ENCODE measurements around the gene C6orf163. TPM values are rescaled to one million over a fixed set of nuclear protein-coding genes. Genes with fewer than 3 reads are reported as not detected.

C6orf163 gene
- total RNA-seq, 1 donor from 2014 or later: 0.71 TPM

DNA sequence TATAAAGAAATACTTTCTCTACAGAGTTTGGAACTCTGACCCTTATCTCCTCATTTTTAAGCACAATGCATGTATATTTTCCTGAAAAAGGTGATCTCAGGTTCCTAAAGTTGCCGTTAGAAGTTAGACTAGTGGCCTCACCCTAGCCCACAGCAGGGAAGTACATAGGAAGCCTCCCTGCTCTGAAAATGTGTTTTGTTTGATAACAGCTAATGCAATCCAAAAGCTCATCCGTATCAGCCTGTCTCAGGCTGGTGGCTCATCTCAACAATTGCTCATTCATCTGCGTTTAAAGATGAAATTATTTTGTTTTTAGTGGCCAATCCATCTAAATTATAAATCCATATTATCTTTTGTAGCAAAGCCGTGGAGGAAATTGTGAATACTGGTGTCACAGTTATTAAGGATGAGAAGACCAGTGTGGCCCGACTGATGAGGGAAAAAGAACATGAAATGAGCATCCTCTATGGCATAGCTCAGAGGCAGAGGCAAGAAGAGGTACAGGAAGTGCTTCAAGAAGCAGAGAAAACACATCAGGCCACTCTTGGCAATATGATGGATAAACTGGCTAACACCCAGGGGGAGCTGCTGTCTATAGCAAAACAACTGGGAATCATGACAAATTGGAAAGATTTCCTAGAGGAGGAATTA, 20.1 kb downstream of the C6orf163 start:
- no peak overlapping the region for H3K4me3 ChIP-seq (ENCODE audit: low read depth, low read length)
- TF ChIP-seq CTCF (IDR thresholded peaks at IDR 0.05; ENCODE audit: insufficient read depth, low read length, poor library complexity, severe bottlenecking): no peak
- no peaks in the 10 kb centered on the region for H3K27me3 ChIP-seq (ENCODE audit: control insufficient read depth, insufficient read depth, low read length)
- no peak for DNase-seq (ENCODE audit: low read depth)
- no peaks in the 10 kb centered on the region for H3K36me3 ChIP-seq (ENCODE audit: control insufficient read depth, insufficient read depth, low read length)

DNA sequence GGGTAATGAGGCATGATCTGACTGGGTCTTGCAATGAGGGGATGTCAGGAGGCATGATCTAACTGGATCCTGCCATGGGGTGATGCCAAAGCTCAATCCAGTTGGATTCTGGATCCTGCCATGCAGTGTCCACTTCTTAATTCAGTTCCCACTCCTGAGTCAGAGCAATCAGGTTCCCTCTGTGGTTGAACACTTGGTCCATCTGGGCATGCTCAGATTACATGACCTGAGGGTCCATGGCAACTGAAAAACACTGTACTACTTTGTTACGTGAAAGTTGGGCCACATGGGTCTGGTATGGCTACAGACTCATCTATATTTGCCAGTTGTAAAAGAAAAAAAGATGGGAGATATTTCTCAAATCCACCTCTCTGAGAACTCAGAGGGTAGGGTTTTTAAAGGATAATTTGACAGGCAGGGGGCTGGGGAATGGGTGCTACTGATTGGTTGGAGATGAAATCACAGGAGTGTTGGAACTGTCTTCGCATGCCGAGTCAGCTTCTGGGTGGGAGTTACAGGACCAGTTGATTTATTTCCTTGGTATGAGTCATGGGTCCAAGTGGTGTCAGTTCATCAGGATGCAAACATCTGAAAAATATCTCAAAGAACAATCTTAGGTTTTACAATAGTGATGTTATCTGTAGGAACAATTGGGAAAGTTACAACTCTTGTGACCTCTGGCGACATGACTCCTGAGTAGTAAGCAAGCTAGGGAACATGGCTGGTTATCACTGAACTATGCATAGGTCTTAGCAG, 21.6 kb downstream of the C6orf163 start:
- Histone ChIP-seq H3K4me3 (ENCODE audit: low read depth, low read length) (no peak overlapping the region), H3K36me3 (ENCODE audit: control insufficient read depth, insufficient read depth, low read length) (no peaks in the 10 kb centered on the region), H3K27me3 (ENCODE audit: control insufficient read depth, insufficient read depth, low read length) (no peaks in the 10 kb centered on the region)
- no peak for TF ChIP-seq CTCF (IDR thresholded peaks at IDR 0.05; ENCODE audit: insufficient read depth, low read length, poor library complexity, severe bottlenecking)
- no peak for DNase-seq (ENCODE audit: low read depth)

GRCh38 chr6:87366899-87367298, 22.3 kb downstream of the C6orf163 start:
- no peaks in the 10 kb centered on the region for H3K36me3 ChIP-seq (ENCODE audit: control insufficient read depth, insufficient read depth, low read length)
- TF ChIP-seq CTCF (IDR thresholded peaks at IDR 0.05; ENCODE audit: insufficient read depth, low read length, poor library complexity, severe bottlenecking): no peak
- no peak for DNase-seq (ENCODE audit: low read depth)
- no peak overlapping the region for H3K4me3 ChIP-seq (ENCODE audit: low read depth, low read length)
- no peaks in the 10 kb centered on the region for H3K27me3 ChIP-seq (ENCODE audit: control insufficient read depth, insufficient read depth, low read length)

GRCh38 chr6:87373377-87373776, 28.8 kb downstream of the C6orf163 start:
- TF ChIP-seq CTCF (IDR thresholded peaks at IDR 0.05; ENCODE audit: insufficient read depth, low read length, poor library complexity, severe bottlenecking): no peak
- Histone ChIP-seq H3K36me3 (ENCODE audit: control insufficient read depth, insufficient read depth, low read length) (no peaks in the 10 kb centered on the region), H3K4me3 (ENCODE audit: low read depth, low read length) (no peak overlapping the region), H3K27me3 (ENCODE audit: control insufficient read depth, insufficient read depth, low read length) (no peaks in the 10 kb centered on the region)
- no peak for DNase-seq (ENCODE audit: low read depth)

- no peaks in the 10 kb centered on the region for H3K27me3 ChIP-seq (ENCODE audit: control insufficient read depth, insufficient read depth, low read length)
- no peak overlapping the region for H3K4me3 ChIP-seq (ENCODE audit: low read depth, low read length)
- no peaks in the 10 kb centered on the region for H3K36me3 ChIP-seq (ENCODE audit: control insufficient read depth, insufficient read depth, low read length)
- no peak for TF ChIP-seq CTCF (IDR thresholded peaks at IDR 0.05; ENCODE audit: insufficient read depth, low read length, poor library complexity, severe bottlenecking)
- DNase-seq (ENCODE audit: low read depth): no peak
Observed at GRCh38 chr6:87375315-87375714, 30.7 kb downstream of the C6orf163 start.

Measured in kidney epithelial cell (primary cell).